Measurements from ENCODE around the gene ETV6. TPM values are rescaled to one million over a fixed set of nuclear protein-coding genes. Genes with fewer than 3 reads are reported as not detected.

The ETV6 gene
- total RNA-seq, 1 donor from 2014 or later, result 33.4 TPM

DNA sequence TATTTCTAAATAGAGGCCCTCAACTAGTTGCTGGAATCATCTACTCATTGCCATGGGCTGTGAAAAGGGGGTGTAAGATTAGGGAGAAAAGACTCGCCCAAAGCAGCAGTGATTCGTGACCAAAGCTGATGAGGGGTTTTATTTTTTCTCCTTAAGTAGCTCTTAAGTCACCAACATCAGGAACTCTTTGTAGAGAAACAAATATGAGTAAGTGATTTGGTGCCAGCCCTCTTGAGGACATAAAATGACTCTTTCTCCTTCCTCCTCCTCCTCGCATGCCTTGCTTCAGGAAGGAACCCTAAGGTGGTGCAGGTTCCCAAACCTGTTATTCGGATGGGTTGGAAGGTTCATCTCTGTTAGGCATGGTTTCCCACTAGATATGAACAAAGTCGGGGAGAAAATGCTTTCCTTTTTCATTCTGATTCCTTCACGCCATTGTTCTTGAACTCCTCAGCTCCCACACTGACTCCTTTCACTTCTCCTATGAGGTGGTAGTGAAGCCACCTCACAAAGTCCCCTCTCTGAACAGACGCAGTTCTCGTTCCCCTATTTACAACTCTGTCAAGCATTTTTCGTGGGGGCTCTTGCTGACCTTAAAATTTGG is 113.4 kb downstream of the ETV6 start:
- Mint-ChIP-seq H3K4me1 (ENCODE audit: low read depth) (peaks cover 83% of the 10 kb centered on the region), H3K36me3 (ENCODE audit: low read depth) (peaks cover 4% of the 10 kb centered on the region), H3K9me3 (ENCODE audit: low read depth) (no peaks in the 10 kb centered on the region), H3K27me3 (ENCODE audit: low read depth) (no peaks in the 10 kb centered on the region), H3K27ac (ENCODE audit: unreplicated experiment) (peak overlapping the region; percentile 84), H3K4me3 (ENCODE audit: unreplicated experiment) (no peak overlapping the region)
- DNase-seq (ENCODE audit: low spot score), result no peak
- TF ChIP-seq, protein P1, sequence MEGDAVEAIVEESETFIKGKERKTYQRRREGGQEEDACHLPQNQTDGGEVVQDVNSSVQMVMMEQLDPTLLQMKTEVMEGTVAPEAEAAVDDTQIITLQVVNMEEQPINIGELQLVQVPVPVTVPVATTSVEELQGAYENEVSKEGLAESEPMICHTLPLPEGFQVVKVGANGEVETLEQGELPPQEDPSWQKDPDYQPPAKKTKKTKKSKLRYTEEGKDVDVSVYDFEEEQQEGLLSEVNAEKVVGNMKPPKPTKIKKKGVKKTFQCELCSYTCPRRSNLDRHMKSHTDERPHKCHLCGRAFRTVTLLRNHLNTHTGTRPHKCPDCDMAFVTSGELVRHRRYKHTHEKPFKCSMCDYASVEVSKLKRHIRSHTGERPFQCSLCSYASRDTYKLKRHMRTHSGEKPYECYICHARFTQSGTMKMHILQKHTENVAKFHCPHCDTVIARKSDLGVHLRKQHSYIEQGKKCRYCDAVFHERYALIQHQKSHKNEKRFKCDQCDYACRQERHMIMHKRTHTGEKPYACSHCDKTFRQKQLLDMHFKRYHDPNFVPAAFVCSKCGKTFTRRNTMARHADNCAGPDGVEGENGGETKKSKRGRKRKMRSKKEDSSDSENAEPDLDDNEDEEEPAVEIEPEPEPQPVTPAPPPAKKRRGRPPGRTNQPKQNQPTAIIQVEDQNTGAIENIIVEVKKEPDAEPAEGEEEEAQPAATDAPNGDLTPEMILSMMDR (IDR thresholded peaks at IDR 0.05), result no peak

- Mint-ChIP-seq H3K9me3 (ENCODE audit: low read depth) (no peaks in the 10 kb centered on the region), H3K4me1 (ENCODE audit: low read depth) (peaks cover 84% of the 10 kb centered on the region), H3K4me3 (ENCODE audit: unreplicated experiment) (no peak overlapping the region), H3K27ac (ENCODE audit: unreplicated experiment) (peak overlapping the region; percentile 84), H3K27me3 (ENCODE audit: low read depth) (no peaks in the 10 kb centered on the region), H3K36me3 (ENCODE audit: low read depth) (peaks cover 3% of the 10 kb centered on the region)
- TF ChIP-seq, protein P1 (IDR thresholded peaks at IDR 0.05), result no peak
- no peak for DNase-seq (ENCODE audit: low spot score)
Measured at GRCh38 chr12:11763760-11764520, 114.5 kb downstream of the ETV6 start.

GRCh38 chr12:11764837-11765236 is 115.4 kb downstream of the ETV6 start:
- TF ChIP-seq, protein P1 (IDR thresholded peaks at IDR 0.05), result no peak
- Mint-ChIP-seq H3K27ac (ENCODE audit: unreplicated experiment) (peak overlapping the region; percentile 84), H3K4me3 (ENCODE audit: unreplicated experiment) (no peak overlapping the region), H3K9me3 (ENCODE audit: low read depth) (no peaks in the 10 kb centered on the region), H3K36me3 (ENCODE audit: low read depth) (peaks cover 3% of the 10 kb centered on the region), H3K4me1 (ENCODE audit: low read depth) (peaks cover 84% of the 10 kb centered on the region), H3K27me3 (ENCODE audit: low read depth) (no peaks in the 10 kb centered on the region)
- DNase-seq (ENCODE audit: low spot score), result no peak

- H3K36me3 Mint-ChIP-seq (ENCODE audit: low read depth), result no peaks in the 10 kb centered on the region
- no peak overlapping the region for H3K4me3 Mint-ChIP-seq (ENCODE audit: unreplicated experiment)
- TF ChIP-seq, protein P1 (IDR thresholded peaks at IDR 0.05), result no peak
- no peak for DNase-seq (ENCODE audit: low spot score)
- peak overlapping the region; percentile 84 for H3K27ac Mint-ChIP-seq (ENCODE audit: unreplicated experiment)
- H3K9me3 Mint-ChIP-seq (ENCODE audit: low read depth), result no peaks in the 10 kb centered on the region
- peaks cover 78% of the 10 kb centered on the region for H3K4me1 Mint-ChIP-seq (ENCODE audit: low read depth)
- no peaks in the 10 kb centered on the region for H3K27me3 Mint-ChIP-seq (ENCODE audit: low read depth)
Measured at GRCh38 chr12:11765421-11765816, 115.9 kb downstream of the ETV6 start.

- no peak for DNase-seq (ENCODE audit: low spot score)
- Mint-ChIP-seq H3K4me3 (ENCODE audit: unreplicated experiment) (no peak overlapping the region), H3K9me3 (ENCODE audit: low read depth) (no peaks in the 10 kb centered on the region), H3K4me1 (ENCODE audit: low read depth) (peaks cover 78% of the 10 kb centered on the region), H3K27ac (ENCODE audit: unreplicated experiment) (peak overlapping the region; percentile 84), H3K27me3 (ENCODE audit: low read depth) (no peaks in the 10 kb centered on the region), H3K36me3 (ENCODE audit: low read depth) (no peaks in the 10 kb centered on the region)
- TF ChIP-seq, protein P1 (IDR thresholded peaks at IDR 0.05), result no peak
Measured at GRCh38 chr12:11765817-11766794, 116.6 kb downstream of the ETV6 start.
